HG02588 (cell line): ENCODE results near the gene YPEL3.

Source experiments
- ATAC-seq: cut with Tn5 transposase; IDR thresholded peaks from one replicate; pipeline ENCODE4 v1.9.1; 2021; ENCODE audit warnings: mild to moderate bottlenecking, moderate library complexity; ENCODE audit not compliant: unreplicated experiment

The YPEL3 gene

GRCh38 chr16:30091474-30092372, 4.3 kb downstream of the YPEL3 start, which contains the start of gene TBX6:
Gene TBX6, minus strand, starts transcription at chr16:30091924. Its CDS starts 731 bp downstream, at chr16:30091193.
- peak; percentile 63 for ATAC-seq

GRCh38 chr16:30090610-30091331, 5.2 kb downstream of the YPEL3 start:
- ATAC-seq: no peak

- ATAC-seq: no peak
Measured at GRCh38 chr16:30088832-30089624, 7.0 kb downstream of the YPEL3 start.

- no peak for ATAC-seq
Measured at GRCh38 chr16:30088237-30088831, 7.7 kb downstream of the YPEL3 start.

- ATAC-seq: no peak
Measured at GRCh38 chr16:30087181-30087898, 8.7 kb downstream of the YPEL3 start.

GRCh38 chr16:30086291-30087140, 9.5 kb downstream of the YPEL3 start:
- no peak for ATAC-seq

- ATAC-seq: no peak
Measured at GRCh38 chr16:30085820-30086219, 10.2 kb downstream of the YPEL3 start.

- ATAC-seq: no peak
Measured at GRCh38 chr16:30085247-30085646, 10.8 kb downstream of the YPEL3 start.

GRCh38 chr16:30084816-30085159, 11.2 kb downstream of the YPEL3 start:
- no peak for ATAC-seq

- ATAC-seq: no peak
Measured at GRCh38 chr16:30084096-30084815, 11.8 kb downstream of the YPEL3 start.

- no peak for ATAC-seq
Measured at GRCh38 chr16:30083216-30084055, 12.6 kb downstream of the YPEL3 start.

GRCh38 chr16:30082545-30083090, 13.4 kb downstream of the YPEL3 start:
- no peak for ATAC-seq

- no peak for ATAC-seq
Measured at GRCh38 chr16:30079480-30079879, 16.5 kb downstream of the YPEL3 start.

GRCh38 chr16:30078744-30079143, 17.3 kb downstream of the YPEL3 start:
- ATAC-seq: no peak

- ATAC-seq: no peak
Measured at GRCh38 chr16:30077656-30078055, 18.4 kb downstream of the YPEL3 start.

GRCh38 chr16:30076276-30076791, 19.7 kb downstream of the YPEL3 start:
- peak; percentile 27 for ATAC-seq
